Esophagus (tissue), 2 donors: ENCODE data around the gene ERC1. TPM values are rescaled to one million over a fixed set of nuclear protein-coding genes. Genes with fewer than 3 reads are reported as not detected.

Experiments used
- H3K27ac ChIP-seq, 2 donors: one replicate each; pipeline ENCODE4 v1.5.1; 2013; ENCODE audit warnings: low read depth in 2 of 2, mild to moderate bottlenecking in 2 of 2, inconsistent platforms in 1 of 2, low read length in 1 of 2, moderate library complexity in 1 of 2
- H3K27me3 ChIP-seq, 2 donors: one replicate each; pipeline ENCODE4 v1.6.1; 2013; ENCODE audit warnings: low read length in 2 of 2, control low read depth in 1 of 2, mild to moderate bottlenecking in 1 of 2; ENCODE audit not compliant: insufficient read depth in 2 of 2, control insufficient read depth in 1 of 2
- H3K36me3 ChIP-seq, 2 donors: one replicate each; pipeline ENCODE4 v1.6.1; 2013; ENCODE audit warnings: low read length in 1 of 2; ENCODE audit not compliant: control insufficient read depth in 2 of 2, insufficient read depth in 2 of 2
- H3K4me1 ChIP-seq, 2 donors: one replicate each; pipeline ENCODE4 v1.6.1; 2013; ENCODE audit warnings: low read length in 1 of 2; ENCODE audit not compliant: control insufficient read depth in 2 of 2, insufficient read depth in 2 of 2
- H3K4me3 ChIP-seq, 2 donors: one replicate each; pipeline ENCODE4 v1.5.1; 2013; ENCODE audit warnings: low read length in 2 of 2, mild to moderate bottlenecking in 2 of 2, low read depth in 1 of 2, moderate library complexity in 1 of 2
- H3K9me3 ChIP-seq, 2 donors: one replicate each; pipeline ENCODE4 v1.6.1; 2013; ENCODE audit warnings: mild to moderate bottlenecking in 2 of 2, low read depth in 1 of 2, low read length in 1 of 2, moderate library complexity in 1 of 2; ENCODE audit not compliant: control insufficient read depth in 2 of 2, insufficient read depth in 1 of 2
- WGBS, 2 donors: extraction: QIAGEN DNeasy Blood & Tissue Kit; methylation state at CpG; one replicate each; pipeline ENCODE4 v1.1.7; 2013; 5-methylcytosine and 5-hydroxymethylcytosine counted together
- polyA plus RNA-seq, 2 donors: library from polyadenylated mRNA; stranded (reverse); fragments of 200-250 nt; gene quantifications; one replicate each; pipeline ENCODE4 v1.2.3, GENCODE V29; 2013
- donor health status: healthy with polysubstance abuse.
- donor health status: Bipolar disorder and iron deficiency.

The ERC1 gene
- polyA plus RNA-seq, 2 donors, result 6.4 to 8.7 TPM

GRCh38 chr12:1425396-1425729 lies 434.3 kb downstream of the ERC1 start:
- peaks cover 0 to 3% of the 10 kb centered on the region in 2 donors for H3K36me3 ChIP-seq
- WGBS, 2 donors, result 92 to 93% methylated on average over 3 of the region's 3 CpGs
- H3K4me1 ChIP-seq, result no peaks in the 10 kb centered on the region

GRCh38 chr12:1428671-1429070 lies 437.6 kb downstream of the ERC1 start:
- 93 to 95% methylated on average over 5 of the region's 5 CpGs for WGBS, 2 donors
- Histone ChIP-seq H3K4me1 (no peaks in the 10 kb centered on the region), H3K27ac (no peak overlapping the region), H3K36me3 (no peaks in the 10 kb centered on the region), H3K9me3 (no peaks in the 10 kb centered on the region), H3K27me3 (no peaks in the 10 kb centered on the region), H3K4me3 (no peak overlapping the region)

More at GRCh38 chr12:1425396-1425729, 434.3 kb downstream of the ERC1 start:
- H3K9me3 ChIP-seq, result peaks cover 3 to 7% of the 10 kb centered on the region in 2 donors
- H3K27me3 ChIP-seq, result no peaks in the 10 kb centered on the region
- no peak overlapping the region for H3K27ac ChIP-seq
- no peak overlapping the region for H3K4me3 ChIP-seq

- H3K27ac ChIP-seq, result no peak overlapping the region
- no peaks in the 10 kb centered on the region for H3K36me3 ChIP-seq
- H3K4me3 ChIP-seq, result no peak overlapping the region
- WGBS, 2 donors, result 85 to 92% methylated on average over 4 of the region's 4 CpGs
- H3K9me3 ChIP-seq, result no peaks in the 10 kb centered on the region
- H3K4me1 ChIP-seq, result no peaks in the 10 kb centered on the region
- H3K27me3 ChIP-seq, result no peaks in the 10 kb centered on the region
Measured at GRCh38 chr12:1429980-1430379, 439.0 kb downstream of the ERC1 start.

- no peak overlapping the region for H3K27ac ChIP-seq
- H3K4me1 ChIP-seq, result no peaks in the 10 kb centered on the region
- no peaks in the 10 kb centered on the region for H3K27me3 ChIP-seq
- H3K36me3 ChIP-seq, result no peaks in the 10 kb centered on the region
- H3K9me3 ChIP-seq, result no peaks in the 10 kb centered on the region
- no peak overlapping the region for H3K4me3 ChIP-seq
- WGBS, 2 donors, result 84 to 85% methylated on average over 14 of the region's 14 CpGs
Measured at GRCh38 chr12:1434296-1434955, 443.4 kb downstream of the ERC1 start.

GRCh38 chr12:1435044-1435443 lies 444.0 kb downstream of the ERC1 start:
- Histone ChIP-seq H3K4me1 (no peaks in the 10 kb centered on the region), H3K4me3 (no peak overlapping the region), H3K27ac (no peak overlapping the region), H3K36me3 (no peaks in the 10 kb centered on the region), H3K27me3 (no peaks in the 10 kb centered on the region), H3K9me3 (no peaks in the 10 kb centered on the region)
- 56 to 66% methylated on average over 3 of the region's 3 CpGs for WGBS, 2 donors

GRCh38 chr12:1435456-1435855 lies 444.4 kb downstream of the ERC1 start:
- H3K4me1 ChIP-seq, result no peaks in the 10 kb centered on the region
- 30 to 62% methylated on average over 3 of the region's 3 CpGs for WGBS, 2 donors
- H3K9me3 ChIP-seq, result no peaks in the 10 kb centered on the region
- H3K27ac ChIP-seq, result no peak overlapping the region
- H3K4me3 ChIP-seq, result no peak overlapping the region
- H3K36me3 ChIP-seq, result no peaks in the 10 kb centered on the region
- no peaks in the 10 kb centered on the region for H3K27me3 ChIP-seq

- Histone ChIP-seq H3K9me3 (no peaks in the 10 kb centered on the region), H3K4me3 (no peak overlapping the region), H3K36me3 (no peaks in the 10 kb centered on the region), H3K27ac (no peak overlapping the region), H3K4me1 (no peaks in the 10 kb centered on the region), H3K27me3 (no peaks in the 10 kb centered on the region)
- 88 to 94% methylated on average over 6 of the region's 6 CpGs for WGBS, 2 donors
Measured at GRCh38 chr12:1436015-1436414, 445.0 kb downstream of the ERC1 start.

GRCh38 chr12:1436981-1437380 lies 446.0 kb downstream of the ERC1 start:
- Histone ChIP-seq H3K4me3 (no peak overlapping the region), H3K27ac (no peak overlapping the region), H3K36me3 (no peaks in the 10 kb centered on the region), H3K27me3 (no peaks in the 10 kb centered on the region), H3K9me3 (no peaks in the 10 kb centered on the region), H3K4me1 (no peaks in the 10 kb centered on the region)
- 86 to 90% methylated on average over 3 of the region's 3 CpGs for WGBS, 2 donors

- Histone ChIP-seq H3K4me3 (no peak overlapping the region), H3K27ac (no peak overlapping the region), H3K9me3 (no peaks in the 10 kb centered on the region), H3K4me1 (no peaks in the 10 kb centered on the region), H3K27me3 (no peaks in the 10 kb centered on the region), H3K36me3 (no peaks in the 10 kb centered on the region)
- WGBS, 2 donors, result 58 to 67% methylated on average over 1 of the region's 1 CpG
Measured at GRCh38 chr12:1439201-1439600, 448.2 kb downstream of the ERC1 start.

GRCh38 chr12:1439687-1440086 lies 448.7 kb downstream of the ERC1 start:
- H3K9me3 ChIP-seq, result no peaks in the 10 kb centered on the region
- no peak overlapping the region for H3K4me3 ChIP-seq
- 70 to 78% methylated on average over 3 of the region's 3 CpGs for WGBS, 2 donors
- H3K36me3 ChIP-seq, result peaks cover 0 to 2% of the 10 kb centered on the region in 2 donors
- H3K27ac ChIP-seq, result no peak overlapping the region
- H3K27me3 ChIP-seq, result no peaks in the 10 kb centered on the region
- H3K4me1 ChIP-seq, result peaks cover 0 to 2% of the 10 kb centered on the region in 2 donors
